Hepatocyte (in vitro differentiated cells): ENCODE measurements around the gene OR52N2. TPM values are rescaled to one million over a fixed set of nuclear protein-coding genes. Genes with fewer than 3 reads are reported as not detected.

Experiments
- DNase-seq: peaks from one replicate; pipeline ENCODE4 v3.0.0-alpha.2; 2016; ENCODE audit warnings: low spot score
- H2AFZ ChIP-seq: fragments of 200-600 bp; sonication (generic); 2 replicates; pipeline ENCODE4 v1.6.0; 2016; ENCODE audit warnings: antibody characterized with exemption, mild to moderate bottlenecking
- H3K27ac ChIP-seq: fragments of 200-600 bp; sonication (generic); 2 replicates; pipeline ENCODE4 v1.5.1; 2016; ENCODE audit warnings: mild to moderate bottlenecking
- H3K27me3 ChIP-seq: fragments of 200-600 bp; sonication (generic); 2 replicates; pipeline ENCODE4 v1.6.1; 2016
- H3K36me3 ChIP-seq: fragments of 200-600 bp; sonication (generic); replicated peaks from 2 replicates; pipeline ENCODE4 v1.5.1; 2016; ENCODE audit warnings: low read depth; ENCODE audit not compliant: insufficient read depth
- H3K4me1 ChIP-seq: fragments of 200-600 bp; sonication (generic); 2 replicates; pipeline ENCODE4 v1.5.1; 2016; ENCODE audit warnings: mild to moderate bottlenecking, moderate library complexity; ENCODE audit not compliant: insufficient read depth
- H3K4me2 ChIP-seq: fragments of 200-600 bp; sonication (generic); 2 replicates; pipeline ENCODE4 v1.6.0; 2016
- H3K4me3 ChIP-seq: fragments of 200-600 bp; sonication (generic); 2 replicates; pipeline ENCODE4 v1.5.1; 2016; ENCODE audit warnings: mild to moderate bottlenecking
- H3K79me2 ChIP-seq: fragments of 200-600 bp; sonication (generic); 2 replicates; pipeline ENCODE4 v1.6.0; 2017; ENCODE audit warnings: mild to moderate bottlenecking
- H3K9me2 ChIP-seq: fragments of 200-600 bp; sonication (generic); replicated peaks from 2 replicates; pipeline ENCODE4 v1.6.0; 2017; ENCODE audit warnings: mild to moderate bottlenecking; ENCODE audit not compliant: insufficient read depth
- H3K9me3 ChIP-seq: fragments of 200-600 bp; sonication (generic); 2 replicates; pipeline ENCODE4 v1.5.1; 2016; ENCODE audit warnings: low read depth, mild to moderate bottlenecking
- H4K20me1 ChIP-seq: fragments of 200-600 bp; sonication (generic); 2 replicates; pipeline ENCODE4 v1.6.0; 2016; ENCODE audit warnings: mild to moderate bottlenecking; ENCODE audit not compliant: insufficient read depth, poor library complexity, severe bottlenecking
- CTCF ChIP-seq: fragments of 200-600 bp; sonication (generic); IDR thresholded peaks from 2 replicates; pipeline ENCODE4 v1.5.1; 2016; ENCODE audit warnings: antibody characterized with exemption, mild to moderate bottlenecking; ENCODE audit not compliant: poor library complexity
- EZH2 ChIP-seq: fragments of 200-600 bp; sonication (generic); IDR thresholded peaks from 2 replicates; pipeline ENCODE4 v1.6.1; 2016; ENCODE audit warnings: antibody characterized with exemption, mild to moderate bottlenecking, borderline replicate concordance
- EZH2phosphoT487 ChIP-seq: fragments of 200-600 bp; sonication (generic); IDR thresholded peaks from one replicate; pipeline ENCODE4 v1.6.1; 2018; ENCODE audit warnings: antibody characterized with exemption, mild to moderate bottlenecking, low read depth, moderate library complexity; ENCODE audit not compliant: unreplicated experiment, severe bottlenecking
- WGBS: methylation state at CpG from one replicate; pipeline ENCODE4 v1.1.6; 2016; ENCODE audit warnings: low lambda C conversion rate; ENCODE audit errors: missing lambda C conversion rate; 5-methylcytosine and 5-hydroxymethylcytosine counted together
- polyA plus RNA-seq: library from polyadenylated mRNA; unstranded; fragments of >200 nt; fragmentation: Nextera tagmentation; extraction: Ambion mirVana; gene quantifications from 2 replicates; pipeline ENCODE4 v1.2.1, GENCODE V29; 2016
- total RNA-seq: library from RNA; depleted of rRNA; stranded (reverse); fragments of >200 nt; gene quantifications from 2 replicates; pipeline ENCODE4 v1.2.3, GENCODE V29; 2014

OR52N2 gene
- total and polyA plus RNA-seq, 2 experiments from 2014 or later = not detected

GRCh38 chr11:5851002-5851401, 42.3 kb downstream of the OR52N2 start:
- Histone ChIP-seq H3K27me3 (no peaks in the 10 kb centered on the region), H3K4me3 (no peak overlapping the region), H3K4me2 (no peak overlapping the region), H3K79me2 (no peaks in the 10 kb centered on the region), H4K20me1 (no peaks in the 10 kb centered on the region), H2AFZ (no peak overlapping the region), H3K27ac (no peak overlapping the region), H3K9me2 (no peaks in the 10 kb centered on the region), H3K9me3 (no peaks in the 10 kb centered on the region), H3K4me1 (no peaks in the 10 kb centered on the region), H3K36me3 (no peaks in the 10 kb centered on the region)
- no peak for DNase-seq
- 89% methylated on average over 1 of the region's 1 CpG for WGBS
- TF ChIP-seq CTCF = no peak
- no peak for TF ChIP-seq EZH2
- TF ChIP-seq EZH2phosphoT487 = no peak

- Histone ChIP-seq H2AFZ (no peak within 1 kb of the TSS), H3K27me3 (no peaks in the 10 kb centered on the region), H3K9me3 (no peaks in the 10 kb centered on the region), H3K4me3 (no peak within 1 kb of the TSS), H3K27ac (no peak within 1 kb of the TSS), H3K9me2 (no peaks in the 10 kb centered on the region), H4K20me1 (no peaks in the 10 kb centered on the region), H3K36me3 (no peaks in the 10 kb centered on the region), H3K4me2 (no peak within 1 kb of the TSS), H3K4me1 (no peaks in the 10 kb centered on the region), H3K79me2 (no peaks in the 10 kb centered on the region)
- TF ChIP-seq EZH2 = no peak
- no peak for TF ChIP-seq EZH2phosphoT487
- TF ChIP-seq CTCF = no peak
- DNase-seq = no peak
- WGBS = 90% methylated on average over 3 of the region's 3 CpGs
Observed at GRCh38 chr11:5857590-5857989, 48.9 kb downstream of the OR52N2 start, which contains the start of gene OR52E8. TSS of gene OR52E8 (minus strand) at chr11:5857690. CDS start at chr11:5857690, 0 bp downstream.

- Histone ChIP-seq H3K36me3 (no peaks in the 10 kb centered on the region), H3K4me3 (no peak overlapping the region), H2AFZ (no peak overlapping the region), H3K79me2 (no peaks in the 10 kb centered on the region), H4K20me1 (no peaks in the 10 kb centered on the region), H3K9me3 (no peaks in the 10 kb centered on the region), H3K27ac (no peak overlapping the region), H3K9me2 (no peaks in the 10 kb centered on the region), H3K4me1 (no peaks in the 10 kb centered on the region), H3K4me2 (no peak overlapping the region), H3K27me3 (no peaks in the 10 kb centered on the region)
- TF ChIP-seq CTCF (no peak), EZH2phosphoT487 (no peak), EZH2 (no peak)
- no peak for DNase-seq
- 81% methylated on average over 2 of the region's 2 CpGs for WGBS
Observed at GRCh38 chr11:5865826-5866225, 57.1 kb downstream of the OR52N2 start.

Other genes starting within 250 kb of the OR52N2 start
- not detected in 2 replicates for gene OR52B6, start 228.0 kb upstream of the OR52N2 start, total RNA-seq
- gene OR52B6, start 228.0 kb upstream of the OR52N2 start, polyA plus RNA-seq = not detected in 2 replicates
- gene TRIM6, start 212.3 kb upstream of the OR52N2 start, total RNA-seq = 6.6 and 10.7 TPM in 2 replicates
- 4.3 and 8.0 TPM in 2 replicates for gene TRIM6, start 212.3 kb upstream of the OR52N2 start, polyA plus RNA-seq
- gene TRIM34, start 183.9 kb upstream of the OR52N2 start, total RNA-seq = 10.5 and 14.6 TPM in 2 replicates
- 2.7 and 3.6 TPM in 2 replicates for gene TRIM34, start 183.9 kb upstream of the OR52N2 start, polyA plus RNA-seq
- gene TRIM5, start 123.8 kb upstream of the OR52N2 start, total RNA-seq = 30.1 and 37.0 TPM in 2 replicates
- 14.2 and 19.6 TPM in 2 replicates for gene TRIM5, start 123.8 kb upstream of the OR52N2 start, polyA plus RNA-seq
- gene TRIM22, start 119.1 kb upstream of the OR52N2 start, total RNA-seq = 15.4 TPM in 2 replicates
- 9.3 and 10.4 TPM in 2 replicates for gene TRIM22, start 119.1 kb upstream of the OR52N2 start, polyA plus RNA-seq
- not detected in 2 replicates for gene OR56B1, start 72.5 kb upstream of the OR52N2 start, total RNA-seq
- gene OR56B1, start 72.5 kb upstream of the OR52N2 start, polyA plus RNA-seq = not detected in 2 replicates
- not detected in 2 replicates for gene OR52N4, start 54.7 kb upstream of the OR52N2 start, total RNA-seq
- gene OR52N4, start 54.7 kb upstream of the OR52N2 start, polyA plus RNA-seq = not detected in 2 replicates
- gene OR52N5, start 25.6 kb upstream of the OR52N2 start, total RNA-seq = 0.16 TPM in 1 of 2 replicates, not detected in the other
- not detected in 2 replicates for gene OR52N5, start 25.6 kb upstream of the OR52N2 start, polyA plus RNA-seq
- not detected in 2 replicates for gene OR52N1, start 17.7 kb upstream of the OR52N2 start, total RNA-seq
- gene OR52N1, start 17.7 kb upstream of the OR52N2 start, polyA plus RNA-seq = not detected in 2 replicates
- gene OR52E6, start 33.0 kb downstream of the OR52N2 start, total RNA-seq = not detected in 2 replicates
- gene OR52E6, start 33.0 kb downstream of the OR52N2 start, polyA plus RNA-seq = not detected in 2 replicates
- gene OR52E8, start 48.8 kb downstream of the OR52N2 start, total RNA-seq = not detected in 2 replicates
- gene OR52E8, start 48.8 kb downstream of the OR52N2 start, polyA plus RNA-seq = not detected in 2 replicates
- gene OR52E4, start 71.7 kb downstream of the OR52N2 start, total RNA-seq = not detected in 2 replicates
- not detected in 2 replicates for gene OR52E4, start 71.7 kb downstream of the OR52N2 start, polyA plus RNA-seq
- gene OR52E5, start 84.3 kb downstream of the OR52N2 start, total RNA-seq = not detected in 2 replicates
- gene OR52E5, start 84.3 kb downstream of the OR52N2 start, polyA plus RNA-seq = not detected in 2 replicates
- gene OR56A3, start 133.3 kb downstream of the OR52N2 start, total RNA-seq = not detected in 2 replicates
- gene OR56A3, start 133.3 kb downstream of the OR52N2 start, polyA plus RNA-seq = not detected in 2 replicates
- gene OR56A5, start 159.6 kb downstream of the OR52N2 start, total RNA-seq = not detected in 2 replicates
- gene OR56A5, start 159.6 kb downstream of the OR52N2 start, polyA plus RNA-seq = not detected in 2 replicates
- gene OR52L1, start 178.1 kb downstream of the OR52N2 start, total RNA-seq = not detected in 2 replicates
- not detected in 2 replicates for gene OR52L1, start 178.1 kb downstream of the OR52N2 start, polyA plus RNA-seq
- gene OR56A4, start 198.0 kb downstream of the OR52N2 start, total RNA-seq = not detected in 2 replicates
- gene OR56A4, start 198.0 kb downstream of the OR52N2 start, polyA plus RNA-seq = not detected in 2 replicates
- 0.07 and 0.08 TPM in 2 replicates for gene OR56A1, start 221.8 kb downstream of the OR52N2 start, total RNA-seq
- gene OR56A1, start 221.8 kb downstream of the OR52N2 start, polyA plus RNA-seq = not detected in 2 replicates